Neuronal stem cell (in vitro differentiated cells): ENCODE data around the gene SMIM13.

Experiments
- DNase-seq: peaks from one replicate; pipeline ENCODE4 v3.0.0-alpha.2; 2013; ENCODE audit warnings: low spot score
- H2AFZ ChIP-seq: one replicate; pipeline ENCODE4 v1.6.1; 2013; ENCODE audit warnings: mild to moderate bottlenecking, low read length, inconsistent platforms
- H2AK5ac ChIP-seq: 2 replicates; pipeline ENCODE4 v1.6.1; 2013; ENCODE audit warnings: low read depth, mild to moderate bottlenecking, inconsistent platforms, low read length, moderate library complexity, mixed read lengths
- H2BK120ac ChIP-seq: 2 replicates; pipeline ENCODE4 v1.6.1; 2013; ENCODE audit warnings: low read depth, mild to moderate bottlenecking, inconsistent platforms, low read length, moderate library complexity, mixed read lengths
- H2BK12ac ChIP-seq: one replicate; pipeline ENCODE4 v1.6.1; 2013; ENCODE audit warnings: low read length, inconsistent platforms
- H2BK15ac ChIP-seq: 2 replicates; pipeline ENCODE4 v1.6.1; 2013; ENCODE audit warnings: mild to moderate bottlenecking, low read length, inconsistent platforms, mixed read lengths
- H2BK5ac ChIP-seq: one replicate; pipeline ENCODE4 v1.6.1; 2013; ENCODE audit warnings: inconsistent platforms, mild to moderate bottlenecking, low read length, moderate library complexity
- H3K14ac ChIP-seq: one replicate; pipeline ENCODE4 v1.6.1; 2013; ENCODE audit warnings: low read length, inconsistent platforms
- H3K18ac ChIP-seq: 2 replicates; pipeline ENCODE4 v1.6.1; 2013; ENCODE audit warnings: low read length, inconsistent platforms
- H3K23ac ChIP-seq: 2 replicates; pipeline ENCODE4 v1.6.1; 2013; ENCODE audit warnings: low read depth, mild to moderate bottlenecking, mixed read lengths, low read length, inconsistent platforms; ENCODE audit not compliant: poor library complexity
- H3K27ac ChIP-seq: replicated peaks from 3 replicates; pipeline ENCODE4 v1.5.1; 2013; ENCODE audit warnings: low read length, inconsistent platforms
- H3K27me3 ChIP-seq, 3 experiments: 2 replicates each; pipeline ENCODE4 v1.6.1; 2013; ENCODE audit warnings: low read length in 3 of 3, mild to moderate bottlenecking in 2 of 3, inconsistent platforms in 1 of 3, low read depth in 1 of 3, mixed read lengths in 1 of 3, moderate library complexity in 1 of 3; ENCODE audit not compliant: control insufficient read depth in 3 of 3, insufficient read depth in 3 of 3
- H3K36me3 ChIP-seq, 2 donors: replicated peaks in 1 of 2; 2 replicates each; pipeline ENCODE4 v1.6.1; 2013; ENCODE audit warnings: low read length in 2 of 2; ENCODE audit not compliant: control insufficient read depth in 2 of 2, insufficient read depth in 2 of 2
- H3K4ac ChIP-seq: 2 replicates; pipeline ENCODE4 v1.6.1; 2013; ENCODE audit warnings: inconsistent platforms, mild to moderate bottlenecking, low read length, moderate library complexity
- H3K4me1 ChIP-seq, 2 donors: 1 replicate in 1 of 2; 2 replicates in 1 of 2; pipeline ENCODE4 v1.6.1; 2013; ENCODE audit warnings: low read length in 2 of 2, low read depth in 1 of 2; ENCODE audit not compliant: control insufficient read depth in 2 of 2, insufficient read depth in 1 of 2
- H3K4me2 ChIP-seq: one replicate; pipeline ENCODE4 v1.6.1; 2013; ENCODE audit warnings: mild to moderate bottlenecking, low read length, inconsistent platforms; ENCODE audit not compliant: insufficient read depth, poor library complexity, severe bottlenecking
- H3K4me3 ChIP-seq, 2 donors: 2 replicates each; pipeline ENCODE4 v1.5.1; 2013; ENCODE audit warnings: low read length in 2 of 2, mild to moderate bottlenecking in 2 of 2, inconsistent platforms in 1 of 2, moderate library complexity in 1 of 2
- H3K79me1 ChIP-seq: one replicate; pipeline ENCODE4 v1.6.1; 2013; ENCODE audit warnings: low read depth, mild to moderate bottlenecking, inconsistent platforms, low read length, moderate library complexity
- H3K9ac ChIP-seq: one replicate; pipeline ENCODE4 v1.6.1; 2013; ENCODE audit warnings: mild to moderate bottlenecking, low read depth, low read length, inconsistent platforms; ENCODE audit not compliant: poor library complexity
- H3K9me3 ChIP-seq, 2 donors: replicated peaks in 1 of 2; 2 replicates each; pipeline versions ENCODE3 to v1.6.1; 2013; ENCODE audit warnings: low read length in 2 of 2, mild to moderate bottlenecking in 2 of 2, inconsistent platforms in 1 of 2, low read depth in 1 of 2, mixed read lengths in 1 of 2, moderate library complexity in 1 of 2; ENCODE audit not compliant: control insufficient read depth in 2 of 2, insufficient read depth in 1 of 2
- H4K8ac ChIP-seq: one replicate; pipeline ENCODE4 v1.6.1; 2013; ENCODE audit warnings: low read depth, mild to moderate bottlenecking, inconsistent platforms, low read length, moderate library complexity
- H4K91ac ChIP-seq: one replicate; pipeline ENCODE4 v1.6.1; 2013; ENCODE audit warnings: low read length, low read depth, mild to moderate bottlenecking, inconsistent platforms; ENCODE audit not compliant: poor library complexity
- WGBS, 2 donors: extraction: QIAGEN DNeasy Blood & Tissue Kit; methylation state at CpG; one replicate each; pipeline ENCODE4 v1.1.7; 2013; ENCODE audit warnings: missing lambda C conversion rate in 2 of 2, mixed read lengths in 1 of 2; ENCODE audit not compliant: insufficient read length in 2 of 2, insufficient replicate concordance in 1 of 2; ENCODE audit errors: extremely low coverage in 2 of 2; 5-methylcytosine and 5-hydroxymethylcytosine counted together

Gene SMIM13

DNA sequence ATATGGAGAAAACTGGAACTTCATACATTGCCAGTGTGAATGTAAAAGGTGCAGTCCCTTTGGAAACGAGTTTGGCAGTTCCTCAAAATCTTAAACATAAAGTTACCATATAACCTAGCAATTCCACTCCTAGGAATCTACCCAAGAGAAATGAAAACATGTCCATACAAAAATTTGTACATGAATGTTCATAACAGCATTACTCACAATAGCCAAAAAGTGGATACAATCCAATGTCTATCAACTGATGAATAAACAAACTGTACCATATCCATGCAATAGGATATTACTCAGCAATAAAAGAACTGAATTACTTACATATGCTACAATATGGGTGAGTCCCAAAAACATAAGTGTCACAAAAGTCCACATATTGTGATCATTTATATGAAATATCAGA is 66.6 kb downstream of the SMIM13 start:
- H4K91ac ChIP-seq, result no peak overlapping the region
- H3K4ac ChIP-seq, result no peak overlapping the region
- H2BK5ac ChIP-seq, result no peak overlapping the region
- H3K27ac ChIP-seq, result no peak overlapping the region
- H3K9ac ChIP-seq, result no peak overlapping the region
- H3K18ac ChIP-seq, result no peak overlapping the region
- no peak overlapping the region for H3K4me2 ChIP-seq
- no peaks in the 10 kb centered on the region for H3K79me1 ChIP-seq
- no peak overlapping the region for H2AFZ ChIP-seq
- no peak overlapping the region for H3K14ac ChIP-seq
- H3K36me3 ChIP-seq, result no peaks in the 10 kb centered on the region
- no peak overlapping the region for H3K23ac ChIP-seq
- H3K27me3 ChIP-seq, result no peaks in the 10 kb centered on the region
- peaks cover 5 to 8% of the 10 kb centered on the region in 2 donors for H3K4me1 ChIP-seq
- H3K9me3 ChIP-seq, result no peaks in the 10 kb centered on the region
- H2BK120ac ChIP-seq, result no peak overlapping the region
- H3K4me3 ChIP-seq, result no peak overlapping the region
- no peak overlapping the region for H2BK15ac ChIP-seq
- no CpG with 5 or more reads among the region's 1 CpG for WGBS, 2 donors
- H4K8ac ChIP-seq, result no peak overlapping the region
- H2AK5ac ChIP-seq, result no peak overlapping the region
- no peak for DNase-seq
- no peak overlapping the region for H2BK12ac ChIP-seq

DNA sequence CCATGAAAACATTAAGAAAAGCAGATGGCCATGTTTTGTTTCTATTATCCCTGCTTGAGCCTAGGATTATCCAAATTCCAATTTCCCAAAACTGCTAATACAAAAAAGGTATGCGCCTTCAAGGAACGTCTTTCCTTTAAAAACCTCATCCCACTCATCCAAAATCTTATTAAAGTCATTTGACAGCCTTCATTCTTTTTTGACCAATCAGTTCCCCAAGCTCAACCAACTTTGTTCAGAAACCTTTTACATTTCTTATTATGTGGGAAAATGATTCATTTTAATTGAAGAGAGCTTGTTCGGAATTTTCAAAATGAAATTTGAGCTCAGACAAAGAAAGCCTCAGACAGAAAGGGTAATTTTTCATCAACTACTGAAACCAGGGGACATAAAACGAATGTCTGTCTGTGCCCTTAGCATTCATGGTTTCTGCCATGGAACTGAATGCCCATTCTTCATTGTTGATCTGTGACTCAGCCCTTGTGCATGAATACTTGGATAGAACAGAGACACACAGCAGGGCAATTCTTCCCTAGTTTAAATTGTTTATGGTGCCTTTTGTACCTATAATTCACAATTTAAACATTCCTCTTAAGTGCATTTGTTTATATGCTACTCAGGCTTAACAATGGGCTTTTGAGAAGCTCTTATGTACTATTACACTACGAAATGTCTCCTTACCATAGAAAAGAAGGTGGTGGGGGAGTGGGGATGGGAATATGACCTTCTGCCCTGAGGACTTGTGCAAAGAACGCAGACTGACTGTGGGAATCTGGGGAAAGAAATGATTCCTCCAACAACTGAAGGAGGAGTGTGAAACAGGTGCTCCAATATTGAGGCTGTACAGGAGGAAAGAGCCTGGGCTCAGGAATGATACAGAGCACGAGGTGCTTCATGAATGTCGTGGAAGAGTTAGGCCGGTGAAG is 67.7 kb downstream of the SMIM13 start:
- Histone ChIP-seq H2BK15ac (no peak overlapping the region), H4K91ac (no peak overlapping the region), H3K4me1 (peaks cover 5 to 8% of the 10 kb centered on the region in 2 donors), H2AK5ac (no peak overlapping the region), H2BK5ac (no peak overlapping the region), H3K4me3 (no peak overlapping the region), H3K9me3 (no peaks in the 10 kb centered on the region), H3K9ac (no peak overlapping the region), H3K23ac (no peak overlapping the region), H2AFZ (no peak overlapping the region), H2BK120ac (no peak overlapping the region), H3K4ac (no peak overlapping the region), H3K27ac (peak overlapping the region; percentile 2), H2BK12ac (no peak overlapping the region), H3K18ac (peak overlapping the region; percentile 7), H3K36me3 (no peaks in the 10 kb centered on the region), H3K79me1 (no peaks in the 10 kb centered on the region), H3K4me2 (no peak overlapping the region), H3K27me3 (no peaks in the 10 kb centered on the region), H3K14ac (no peak overlapping the region), H4K8ac (no peak overlapping the region)
- no peak for DNase-seq
- no CpG with 5 or more reads among the region's 9 CpGs for WGBS, 2 donors

DNA sequence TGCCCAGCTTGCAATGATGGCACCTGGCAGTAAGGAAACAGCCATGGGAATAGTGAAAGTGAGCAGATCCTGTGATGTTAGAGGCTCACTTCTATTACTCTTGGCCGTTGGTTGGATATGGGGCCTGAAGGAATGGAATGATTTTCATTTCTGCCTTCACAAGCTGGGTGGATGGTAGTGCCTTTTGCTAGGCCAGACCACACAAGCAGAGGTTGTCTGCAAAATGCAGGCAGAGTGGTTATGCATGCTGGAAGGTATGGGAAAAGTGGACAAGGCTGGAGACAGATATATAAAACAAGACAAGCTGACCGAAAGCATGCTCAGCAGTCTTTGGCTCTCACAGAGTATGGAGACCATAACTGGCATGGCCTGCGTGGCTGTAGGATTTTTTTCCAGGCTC is 68.6 kb downstream of the SMIM13 start:
- Histone ChIP-seq H3K4me2 (no peak overlapping the region), H3K4me3 (no peak overlapping the region), H2BK5ac (no peak overlapping the region), H2BK120ac (no peak overlapping the region), H3K36me3 (no peaks in the 10 kb centered on the region), H3K18ac (no peak overlapping the region), H3K14ac (no peak overlapping the region), H3K27me3 (no peaks in the 10 kb centered on the region), H2BK15ac (no peak overlapping the region), H3K9me3 (no peaks in the 10 kb centered on the region), H2AFZ (no peak overlapping the region), H3K9ac (no peak overlapping the region), H3K79me1 (no peaks in the 10 kb centered on the region), H3K27ac (no peak overlapping the region), H3K4me1 (peaks cover 5 to 8% of the 10 kb centered on the region in 2 donors), H3K23ac (no peak overlapping the region), H2AK5ac (no peak overlapping the region), H4K91ac (no peak overlapping the region), H4K8ac (no peak overlapping the region), H3K4ac (no peak overlapping the region), H2BK12ac (no peak overlapping the region)
- no peak for DNase-seq
- no CpG with 5 or more reads among the region's 3 CpGs for WGBS, 2 donors

DNA sequence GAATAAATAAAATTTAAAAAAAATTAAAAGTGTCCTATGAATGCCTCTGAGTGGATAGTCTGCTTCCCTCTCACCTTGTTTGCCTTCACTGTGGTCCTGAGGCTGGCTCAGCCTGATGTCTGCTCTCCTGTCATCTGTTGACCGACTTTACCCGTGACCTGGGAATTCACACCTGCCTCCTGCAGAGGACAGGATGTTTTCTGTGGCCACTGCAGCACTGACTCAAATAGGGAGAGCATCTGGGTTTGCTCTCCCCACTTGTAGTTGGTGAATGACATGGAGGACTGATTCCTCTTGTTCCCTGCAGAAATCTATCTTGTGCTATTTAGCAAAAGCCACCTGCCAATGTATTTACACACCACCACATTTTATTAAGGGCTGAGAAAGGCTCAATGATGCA is 70.3 kb downstream of the SMIM13 start:
- H3K4ac ChIP-seq, result no peak overlapping the region
- no peak overlapping the region for H2AK5ac ChIP-seq
- no peak overlapping the region for H3K14ac ChIP-seq
- H3K79me1 ChIP-seq, result no peaks in the 10 kb centered on the region
- H2BK5ac ChIP-seq, result no peak overlapping the region
- no peak overlapping the region for H3K4me3 ChIP-seq
- no peak overlapping the region for H2AFZ ChIP-seq
- no peak overlapping the region for H4K91ac ChIP-seq
- H2BK15ac ChIP-seq, result no peak overlapping the region
- H3K18ac ChIP-seq, result no peak overlapping the region
- no peak overlapping the region for H2BK12ac ChIP-seq
- H3K36me3 ChIP-seq, result no peaks in the 10 kb centered on the region
- H3K9ac ChIP-seq, result no peak overlapping the region
- H4K8ac ChIP-seq, result no peak overlapping the region
- peaks cover 5 to 10% of the 10 kb centered on the region in 2 donors for H3K4me1 ChIP-seq
- H3K9me3 ChIP-seq, result no peaks in the 10 kb centered on the region
- H3K27ac ChIP-seq, result no peak overlapping the region
- H3K27me3 ChIP-seq, result no peaks in the 10 kb centered on the region
- no peak overlapping the region for H2BK120ac ChIP-seq
- no peak for DNase-seq
- H3K4me2 ChIP-seq, result no peak overlapping the region
- no CpG with 5 or more reads among the region's 2 CpGs for WGBS, 2 donors
- no peak overlapping the region for H3K23ac ChIP-seq
